GM06990 (cell line): Measurements from ENCODE around the gene ARAP2.

Experiments
- DNase-seq: peaks from one replicate; pipeline ENCODE4 v3.0.0-alpha.2; 2011; ENCODE audit not compliant: insufficient read length; ENCODE audit errors: extremely low read depth
- H3K27me3 ChIP-seq: replicated peaks from 2 replicates; pipeline ENCODE4 v1.6.0; 2011; ENCODE audit warnings: low read length; ENCODE audit not compliant: control insufficient read depth, insufficient read depth
- H3K36me3 ChIP-seq: 2 replicates; pipeline ENCODE4 v1.5.1; 2011; ENCODE audit warnings: low read length; ENCODE audit not compliant: control insufficient read depth, insufficient read depth
- H3K4me3 ChIP-seq: replicated peaks from 2 replicates; pipeline ENCODE4 v1.5.1; 2011; ENCODE audit warnings: low read depth, mild to moderate bottlenecking, control low read depth, low read length
- TF ChIP-seq, protein P1 (sequence below): IDR thresholded peaks from 2 replicates; pipeline ENCODE4 v1.5.1; 2011; ENCODE audit warnings: low read length, control low read depth, mild to moderate bottlenecking, inconsistent platforms; ENCODE audit not compliant: insufficient read depth, poor library complexity, severe bottlenecking

The ARAP2 gene

DNA sequence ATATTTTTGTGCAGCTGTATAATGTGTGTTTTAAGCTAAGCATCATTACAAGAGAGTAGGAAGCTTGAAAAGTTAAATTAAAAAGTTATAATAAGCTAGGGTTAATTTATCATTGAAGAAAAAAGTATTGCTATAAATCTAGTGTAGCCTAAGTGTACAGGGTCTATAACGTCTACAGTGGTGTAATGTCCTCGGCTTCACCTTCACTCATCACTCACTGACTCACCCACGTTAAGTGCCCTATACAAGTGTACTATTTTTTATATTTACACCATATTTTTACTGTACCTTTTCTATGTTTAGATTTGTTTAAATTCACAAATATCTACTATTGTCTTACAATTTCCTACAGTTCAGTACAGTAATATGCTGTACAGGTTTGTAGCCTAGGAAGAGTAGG lies 23.5 kb downstream of the ARAP2 start:
- Histone ChIP-seq H3K4me3 (no peak overlapping the region), H3K36me3 (no peaks in the 10 kb centered on the region), H3K27me3 (no peaks in the 10 kb centered on the region)
- TF ChIP-seq, protein P1, sequence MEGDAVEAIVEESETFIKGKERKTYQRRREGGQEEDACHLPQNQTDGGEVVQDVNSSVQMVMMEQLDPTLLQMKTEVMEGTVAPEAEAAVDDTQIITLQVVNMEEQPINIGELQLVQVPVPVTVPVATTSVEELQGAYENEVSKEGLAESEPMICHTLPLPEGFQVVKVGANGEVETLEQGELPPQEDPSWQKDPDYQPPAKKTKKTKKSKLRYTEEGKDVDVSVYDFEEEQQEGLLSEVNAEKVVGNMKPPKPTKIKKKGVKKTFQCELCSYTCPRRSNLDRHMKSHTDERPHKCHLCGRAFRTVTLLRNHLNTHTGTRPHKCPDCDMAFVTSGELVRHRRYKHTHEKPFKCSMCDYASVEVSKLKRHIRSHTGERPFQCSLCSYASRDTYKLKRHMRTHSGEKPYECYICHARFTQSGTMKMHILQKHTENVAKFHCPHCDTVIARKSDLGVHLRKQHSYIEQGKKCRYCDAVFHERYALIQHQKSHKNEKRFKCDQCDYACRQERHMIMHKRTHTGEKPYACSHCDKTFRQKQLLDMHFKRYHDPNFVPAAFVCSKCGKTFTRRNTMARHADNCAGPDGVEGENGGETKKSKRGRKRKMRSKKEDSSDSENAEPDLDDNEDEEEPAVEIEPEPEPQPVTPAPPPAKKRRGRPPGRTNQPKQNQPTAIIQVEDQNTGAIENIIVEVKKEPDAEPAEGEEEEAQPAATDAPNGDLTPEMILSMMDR = no peak
- DNase-seq = no peak

DNA sequence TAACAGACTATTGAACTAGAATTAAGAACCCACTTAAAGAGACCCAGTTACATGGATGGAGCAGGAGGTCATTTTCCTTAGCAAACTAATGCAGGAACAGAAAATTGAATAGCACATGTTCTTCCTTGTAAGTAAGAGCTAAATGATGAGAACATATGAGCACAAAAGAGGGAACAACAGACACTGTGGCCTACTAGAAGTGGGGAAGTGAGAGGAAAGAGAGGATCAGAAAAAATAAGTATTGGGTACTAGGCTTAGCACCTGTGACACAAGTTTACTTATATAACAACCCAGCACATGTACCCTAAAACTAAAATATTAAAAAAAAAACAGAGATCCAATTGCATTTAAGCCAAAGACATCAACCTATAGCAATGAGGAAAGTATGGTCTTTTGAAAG lies 26.2 kb downstream of the ARAP2 start:
- no peak overlapping the region for H3K4me3 ChIP-seq
- no peaks in the 10 kb centered on the region for H3K27me3 ChIP-seq
- no peak for DNase-seq
- TF ChIP-seq, protein P1 = no peak
- H3K36me3 ChIP-seq = no peaks in the 10 kb centered on the region

DNA sequence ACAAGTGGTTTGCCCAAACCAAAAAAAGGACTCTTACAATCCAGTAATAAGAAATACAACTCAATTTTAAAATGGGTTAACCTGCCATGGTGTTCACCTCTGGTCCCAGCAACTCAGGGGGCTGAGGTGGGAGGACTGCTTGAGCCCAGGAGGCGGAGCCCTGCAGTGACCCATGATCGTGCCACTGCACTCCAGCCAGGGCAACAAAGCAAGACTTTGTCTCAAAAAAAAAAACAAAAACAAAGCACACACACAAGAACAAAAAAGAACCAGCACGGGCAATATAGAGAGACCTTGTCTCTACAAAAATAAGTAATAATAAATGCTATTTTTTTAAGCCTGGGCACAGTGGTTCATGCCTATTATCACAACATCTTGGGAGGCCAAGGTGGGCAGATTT lies 28.7 kb downstream of the ARAP2 start:
- Histone ChIP-seq H3K36me3 (no peaks in the 10 kb centered on the region), H3K4me3 (no peak overlapping the region), H3K27me3 (no peaks in the 10 kb centered on the region)
- TF ChIP-seq, protein P1 = no peak
- no peak for DNase-seq

DNA sequence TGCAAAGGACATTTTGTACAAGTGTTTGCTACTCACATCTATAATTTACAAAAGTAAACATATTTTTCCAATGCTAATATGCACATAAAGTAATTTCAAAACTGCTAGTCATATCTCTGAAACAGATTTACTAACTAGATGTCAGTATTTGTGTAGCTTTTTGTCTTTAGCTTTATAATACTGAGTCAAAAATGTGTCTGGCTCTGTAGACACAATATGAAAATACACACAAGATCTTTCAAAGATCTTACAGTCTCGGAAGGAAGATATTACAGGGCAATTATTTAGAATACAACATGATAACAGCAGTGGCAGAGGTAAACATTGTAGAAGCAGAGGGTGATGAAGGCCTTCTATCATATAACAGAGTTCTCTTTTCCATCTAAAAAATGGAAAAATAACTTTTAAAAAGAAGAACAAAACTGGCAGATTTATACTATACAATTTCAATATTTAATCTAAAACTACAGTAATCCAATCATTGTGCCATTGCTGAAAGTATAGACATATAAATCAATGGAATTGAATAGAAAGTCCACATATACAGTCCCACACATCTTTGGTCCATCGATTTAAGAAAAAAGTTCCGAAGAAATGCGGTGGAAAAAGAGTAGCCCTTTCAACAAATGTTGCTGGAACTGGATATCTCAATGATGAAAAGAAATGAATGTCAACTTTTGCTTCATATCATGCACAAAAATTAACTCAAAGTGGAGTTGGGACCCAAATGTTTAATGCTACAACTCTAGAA lies 29.4 kb downstream of the ARAP2 start:
- Histone ChIP-seq H3K36me3 (no peaks in the 10 kb centered on the region), H3K27me3 (no peaks in the 10 kb centered on the region), H3K4me3 (no peak overlapping the region)
- DNase-seq = no peak
- TF ChIP-seq, protein P1 = no peak

DNA sequence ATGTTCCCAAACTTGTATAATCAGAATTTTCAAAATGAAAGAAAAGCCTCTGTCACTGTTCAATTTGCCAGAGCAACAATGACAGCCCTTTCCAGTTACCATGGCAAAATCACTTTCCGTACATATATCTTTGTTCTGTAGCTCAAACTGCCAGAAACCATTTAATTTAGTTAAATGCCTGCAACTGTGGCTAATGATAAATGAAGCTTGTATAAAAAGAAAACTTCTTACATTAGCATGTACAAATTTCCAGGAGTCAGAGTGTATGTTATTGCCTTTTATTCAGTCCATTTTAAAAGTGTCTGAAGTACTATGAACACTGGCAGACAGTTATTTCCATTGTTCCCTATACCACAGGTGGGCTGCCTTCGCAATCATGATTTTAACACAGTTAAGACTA lies 30.3 kb downstream of the ARAP2 start:
- H3K27me3 ChIP-seq = no peaks in the 10 kb centered on the region
- DNase-seq = no peak
- no peaks in the 10 kb centered on the region for H3K36me3 ChIP-seq
- H3K4me3 ChIP-seq = no peak overlapping the region
- TF ChIP-seq, protein P1 = no peak

DNA sequence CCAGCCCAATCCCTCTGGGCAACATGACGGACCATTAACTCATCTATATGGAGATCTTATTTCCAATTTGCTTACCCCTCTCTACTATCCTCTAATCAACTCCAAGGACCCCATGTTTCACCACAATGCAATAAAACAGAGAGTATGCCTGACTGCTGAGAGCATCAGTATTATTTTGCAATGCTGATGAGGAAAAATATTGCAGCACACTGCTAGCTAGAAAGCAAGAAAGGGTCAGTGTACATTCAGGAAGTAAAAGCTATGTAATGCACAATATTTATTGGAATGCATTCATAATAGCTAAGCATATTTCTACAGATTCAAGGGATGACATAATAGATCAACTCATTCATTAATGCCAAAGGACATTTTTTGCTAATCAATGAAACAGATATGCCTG lies 33.2 kb downstream of the ARAP2 start:
- TF ChIP-seq, protein P1 = no peak
- H3K36me3 ChIP-seq = no peaks in the 10 kb centered on the region

More for the DNA sequence above, 33.2 kb downstream of the ARAP2 start:
- DNase-seq = no peak
- Histone ChIP-seq H3K27me3 (no peaks in the 10 kb centered on the region), H3K4me3 (no peak overlapping the region)
